Measurements from ENCODE around the gene KMT2C.

KMT2C gene

GRCh38 chr7:152144557-152145245 lies 291.1 kb downstream of the KMT2C start:
- no peak overlapping the region for H3K4me3 ChIP-seq (ENCODE audit: low read length)
- TF ChIP-seq ZNF274 (IDR thresholded peaks at IDR 0.05; ENCODE audit: low read depth, low read length) = no peak

GRCh38 chr7:152142976-152143595 lies 292.7 kb downstream of the KMT2C start:
- TF ChIP-seq ZNF274 (IDR thresholded peaks at IDR 0.05; ENCODE audit: low read depth, low read length) = no peak
- no peak overlapping the region for H3K4me3 ChIP-seq (ENCODE audit: low read length)

- TF ChIP-seq ZNF274 (IDR thresholded peaks at IDR 0.05; ENCODE audit: low read depth, low read length) = no peak
- H3K4me3 ChIP-seq (ENCODE audit: low read length) = no peak overlapping the region
Measured at GRCh38 chr7:152140560-152140959, 295.2 kb downstream of the KMT2C start.

GRCh38 chr7:152140067-152140466 lies 295.7 kb downstream of the KMT2C start:
- TF ChIP-seq ZNF274 (IDR thresholded peaks at IDR 0.05; ENCODE audit: low read depth, low read length) = no peak

DNA sequence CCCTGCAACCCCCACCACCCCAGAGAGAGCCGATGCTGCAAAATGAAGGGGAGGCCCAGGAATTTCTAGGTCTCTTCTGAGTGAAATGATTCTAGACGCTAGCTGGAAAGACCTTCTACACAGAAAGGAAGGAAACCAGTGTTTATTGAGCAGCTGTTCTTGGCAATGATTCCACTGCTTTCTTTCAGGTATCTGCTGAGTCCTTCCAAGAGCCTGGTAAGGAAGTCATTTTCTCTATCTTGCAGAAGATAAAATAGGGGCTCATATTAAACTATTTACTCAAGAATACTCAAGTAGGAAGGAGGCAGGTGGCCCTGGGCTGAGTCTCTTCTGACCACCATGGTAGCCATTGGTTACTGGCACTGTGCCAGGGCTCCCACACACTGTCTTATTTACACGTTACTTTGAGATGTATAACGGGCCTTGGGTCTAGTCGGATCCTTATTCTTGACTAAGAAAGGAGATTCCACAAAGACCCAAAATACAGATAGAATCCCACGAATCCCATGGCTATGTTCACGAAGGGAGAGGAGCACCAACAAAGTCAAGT lies 298.3 kb downstream of the KMT2C start:
- TF ChIP-seq ZNF274 (IDR thresholded peaks at IDR 0.05; ENCODE audit: low read depth, low read length) = no peak
- no peak overlapping the region for H3K4me3 ChIP-seq (ENCODE audit: low read length)

More at GRCh38 chr7:152140067-152140466, 295.7 kb downstream of the KMT2C start:
- no peak overlapping the region for H3K4me3 ChIP-seq (ENCODE audit: low read length)

DNA sequence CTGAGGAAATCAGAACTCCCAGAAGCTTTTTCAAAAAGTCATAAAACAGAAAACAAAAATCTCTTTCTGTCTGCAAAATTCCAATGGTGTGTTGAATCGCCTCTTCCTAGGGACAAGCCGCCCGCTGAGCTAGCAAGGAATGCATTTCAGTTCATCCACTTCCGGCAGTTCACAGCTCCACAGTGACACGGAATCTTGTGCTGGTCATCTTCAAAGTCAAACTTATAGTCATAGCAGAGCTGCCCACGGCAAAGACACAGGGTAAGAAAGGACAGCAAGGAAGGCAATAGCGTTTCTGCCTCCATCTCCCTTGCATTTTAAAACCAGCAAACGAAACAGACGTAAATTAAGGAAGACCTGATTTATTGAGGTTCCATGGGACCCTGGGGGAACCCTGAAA lies 299.1 kb downstream of the KMT2C start:
- no peak for TF ChIP-seq ZNF274 (IDR thresholded peaks at IDR 0.05; ENCODE audit: low read depth, low read length)
- H3K4me3 ChIP-seq (ENCODE audit: low read length) = no peak overlapping the region

GRCh38 chr7:152133804-152134203 lies 302.0 kb downstream of the KMT2C start:
- no peak overlapping the region for H3K4me3 ChIP-seq (ENCODE audit: low read length)
- no peak for TF ChIP-seq ZNF274 (IDR thresholded peaks at IDR 0.05; ENCODE audit: low read depth, low read length)

GRCh38 chr7:152132812-152133211 lies 303.0 kb downstream of the KMT2C start:
- no peak overlapping the region for H3K4me3 ChIP-seq (ENCODE audit: low read length)
- no peak for TF ChIP-seq ZNF274 (IDR thresholded peaks at IDR 0.05; ENCODE audit: low read depth, low read length)

DNA sequence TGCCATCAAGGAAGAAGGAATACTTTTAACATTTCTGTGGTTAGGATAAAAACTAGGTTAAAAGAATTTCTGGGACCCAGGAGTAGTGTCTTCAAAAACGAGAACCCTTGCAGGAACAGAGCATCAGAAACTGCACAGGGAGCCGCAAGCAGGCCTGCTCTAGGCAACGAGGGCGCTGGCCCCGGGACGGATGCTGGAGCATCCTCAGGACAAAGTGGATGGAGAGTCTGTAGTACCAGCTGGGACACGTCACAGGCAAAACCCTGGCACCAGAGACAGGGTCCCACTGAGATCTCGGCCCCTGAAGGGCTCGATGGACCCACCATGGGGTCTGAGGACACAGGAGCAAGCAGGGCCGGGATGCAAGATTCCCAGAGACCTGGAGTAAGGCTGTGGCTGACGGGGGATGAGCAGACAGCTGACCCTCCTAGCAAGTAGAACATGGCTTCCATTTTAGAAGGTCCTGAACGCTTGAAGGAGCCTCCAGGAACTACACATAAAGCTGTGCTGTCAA lies 303.8 kb downstream of the KMT2C start:
- no peak for TF ChIP-seq ZNF274 (IDR thresholded peaks at IDR 0.05; ENCODE audit: low read depth, low read length)

GRCh38 chr7:152130658-152131590 lies 304.9 kb downstream of the KMT2C start:
- no peak overlapping the region for H3K4me3 ChIP-seq (ENCODE audit: low read length)
- no peak for TF ChIP-seq ZNF274 (IDR thresholded peaks at IDR 0.05; ENCODE audit: low read depth, low read length)

More for the DNA sequence above, 303.8 kb downstream of the KMT2C start:
- H3K4me3 ChIP-seq (ENCODE audit: low read length) = no peak overlapping the region

DNA sequence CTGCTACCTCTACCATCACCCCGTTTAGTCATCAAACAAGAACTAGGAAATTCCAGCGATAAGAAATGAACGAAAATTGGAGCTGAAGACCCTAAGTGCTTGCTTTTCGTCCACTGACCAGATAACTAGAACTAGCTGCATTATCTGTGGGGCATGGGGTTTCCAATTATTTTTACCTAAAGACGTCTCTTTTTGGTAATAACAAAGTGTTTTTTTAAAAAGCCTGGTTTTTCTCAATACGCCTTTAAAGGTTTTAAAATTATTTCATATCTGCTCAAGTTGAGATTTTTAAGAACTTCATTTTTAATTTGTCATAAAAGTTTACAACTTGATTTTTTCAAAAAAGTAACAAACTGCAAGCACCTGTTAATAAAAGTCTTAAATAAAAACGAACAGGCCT lies 306.1 kb downstream of the KMT2C start:
- no peak for TF ChIP-seq ZNF274 (IDR thresholded peaks at IDR 0.05; ENCODE audit: low read depth, low read length)
- no peak overlapping the region for H3K4me3 ChIP-seq (ENCODE audit: low read length)

- TF ChIP-seq ZNF274 (IDR thresholded peaks at IDR 0.05; ENCODE audit: low read depth, low read length) = no peak
- H3K4me3 ChIP-seq (ENCODE audit: low read length) = no peak overlapping the region
Measured at GRCh38 chr7:152128741-152129461, 306.9 kb downstream of the KMT2C start.

GRCh38 chr7:152128252-152128651 lies 307.6 kb downstream of the KMT2C start:
- no peak for TF ChIP-seq ZNF274 (IDR thresholded peaks at IDR 0.05; ENCODE audit: low read depth, low read length)
- no peak overlapping the region for H3K4me3 ChIP-seq (ENCODE audit: low read length)

Data from GM08714 (cell line).